NCI-H2171 treated with DMSO at 0.1 percent for 48 hours (cell line): ENCODE results near the gene SAMD1.
A peak's percentile ranks its signal among the peaks of the same experiment; 100 is the strongest.

ENCODE experiments used
- DNase-seq: peaks from one replicate; lab custom pipeline; 2025; lab: John Stamatoyannopoulos, UW

SAMD1 gene

DNA sequence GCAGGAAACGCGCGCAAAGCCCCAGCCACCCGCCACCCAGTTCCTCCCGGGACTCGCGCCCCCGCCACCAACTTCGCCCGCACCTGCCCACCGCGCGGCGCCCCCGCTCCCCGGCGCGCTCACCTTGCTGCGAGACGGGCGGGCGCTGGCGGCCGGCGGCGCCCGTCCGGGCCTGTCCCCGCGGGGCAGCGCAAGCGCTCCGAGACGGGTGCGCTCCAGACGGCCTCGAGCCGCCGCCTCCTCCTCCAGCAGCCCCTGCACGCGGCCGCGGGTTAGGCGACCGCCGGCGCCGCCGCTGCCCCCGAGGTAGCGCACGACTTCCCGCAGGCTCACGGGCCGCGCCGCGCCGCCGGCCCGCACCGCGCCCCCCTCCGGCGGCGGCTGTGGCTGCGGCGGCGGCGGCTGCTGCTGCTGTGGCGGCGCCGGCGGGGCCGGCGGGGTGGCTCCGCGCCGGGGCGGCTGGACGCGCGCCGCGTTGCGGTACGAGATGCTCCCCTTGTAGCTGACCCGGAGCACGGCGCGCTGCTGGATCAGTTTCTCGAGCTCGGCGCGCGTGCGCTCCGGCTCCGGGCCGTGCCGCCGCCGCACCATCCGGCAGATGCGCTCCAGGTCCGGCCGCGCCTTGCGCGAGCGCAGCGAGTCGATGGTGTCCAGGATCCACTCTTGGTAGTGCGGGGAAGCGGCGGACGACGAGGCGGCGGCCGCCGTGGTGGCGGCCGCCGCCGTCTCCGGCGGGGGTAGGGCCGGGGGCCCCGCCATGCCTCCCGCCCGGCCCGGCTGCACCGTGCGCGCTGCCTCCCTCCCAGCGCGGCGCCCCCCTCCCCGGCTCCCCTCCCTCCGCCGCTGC is 666 bp downstream of the SAMD1 start:
- peak; percentile 34 for DNase-seq

- peak; percentile 30 for DNase-seq
Measured at GRCh38 chr19:14089412-14089661, 1.2 kb downstream of the SAMD1 start.

- no peak for DNase-seq
Measured at GRCh38 chr19:14088634-14089411, 1.7 kb downstream of the SAMD1 start.

DNA sequence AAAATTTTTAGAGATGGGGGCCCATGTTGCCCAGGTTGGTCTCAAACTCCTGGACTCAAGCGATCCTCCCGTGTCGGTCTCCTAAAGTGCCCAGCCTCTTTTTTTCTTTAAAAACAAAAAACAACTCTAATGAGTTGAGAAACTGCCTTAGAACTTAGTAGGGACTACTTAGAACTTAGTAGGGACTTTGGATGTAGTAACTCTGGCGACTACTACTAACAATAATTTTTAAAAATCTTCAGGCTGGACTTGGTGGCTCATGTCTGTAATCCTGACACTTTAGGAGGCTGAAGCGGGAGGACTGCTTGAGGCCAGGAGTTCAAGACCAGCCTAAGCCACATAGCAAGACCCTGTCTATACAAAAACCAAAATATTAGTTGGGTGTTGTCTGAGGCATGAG is 4.5 kb downstream of the SAMD1 start:
- no peak for DNase-seq

DNA sequence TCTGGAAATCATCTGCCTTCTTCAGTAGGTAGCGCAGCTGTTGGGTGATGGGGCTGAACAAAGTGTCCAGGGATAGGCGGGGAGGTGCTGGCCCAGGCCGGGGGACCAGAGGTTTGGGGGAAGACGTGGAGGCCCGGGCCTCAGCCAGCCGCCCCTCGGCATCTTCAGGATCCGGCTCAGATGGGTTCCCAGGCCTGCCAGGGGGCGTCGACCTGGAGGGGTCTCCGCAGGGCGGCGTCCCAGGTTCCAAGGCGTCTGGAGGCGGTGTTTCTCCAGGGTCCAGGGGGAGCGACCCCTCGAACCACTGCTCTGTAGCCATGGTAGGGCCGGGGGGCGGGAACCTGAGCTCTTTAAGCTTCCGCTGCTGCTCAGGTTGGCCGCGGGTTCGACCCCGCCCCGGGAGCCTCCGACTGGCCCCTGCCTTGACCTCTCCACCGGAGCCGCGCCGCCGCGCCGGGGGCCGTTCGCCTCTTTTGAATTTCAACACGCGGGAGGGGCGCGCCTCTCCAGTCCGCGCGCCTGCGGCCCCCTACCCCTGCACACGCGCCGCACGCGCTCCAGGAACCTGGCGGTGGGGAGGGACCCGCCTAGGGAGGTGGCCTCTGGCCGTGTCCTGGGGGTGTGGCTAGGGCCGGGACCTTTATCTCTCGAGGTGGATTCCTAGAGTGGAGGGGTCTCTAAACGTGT is 5.1 kb downstream of the SAMD1 start, which contains the start of gene C19orf67:
Gene C19orf67 (minus strand): TSS at position 475 of the 687 bp plus-strand sequence. CDS start 156 bp downstream, at position 319.
- no peak for DNase-seq

DNA sequence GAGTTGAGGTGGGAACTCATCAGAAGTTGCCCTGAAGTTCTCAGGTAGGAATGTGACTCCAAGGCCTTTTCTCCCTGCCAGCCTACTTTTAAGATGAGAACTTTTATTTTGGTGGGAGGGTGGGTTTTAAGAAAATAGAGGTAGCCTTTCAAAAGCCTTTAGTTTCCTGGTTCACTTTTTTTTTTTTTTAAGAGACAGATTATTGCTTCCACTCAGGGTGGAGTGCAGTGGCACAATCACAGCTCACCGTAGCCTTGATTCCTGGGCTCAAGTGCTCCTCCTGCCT is 7.9 kb downstream of the SAMD1 start:
- no peak for DNase-seq

- DNase-seq, result no peak
Measured at GRCh38 chr19:14081797-14082674, 8.5 kb downstream of the SAMD1 start.

- DNase-seq, result peak; percentile 99
Measured at GRCh38 chr19:14080887-14081796, 9.4 kb downstream of the SAMD1 start.

DNA sequence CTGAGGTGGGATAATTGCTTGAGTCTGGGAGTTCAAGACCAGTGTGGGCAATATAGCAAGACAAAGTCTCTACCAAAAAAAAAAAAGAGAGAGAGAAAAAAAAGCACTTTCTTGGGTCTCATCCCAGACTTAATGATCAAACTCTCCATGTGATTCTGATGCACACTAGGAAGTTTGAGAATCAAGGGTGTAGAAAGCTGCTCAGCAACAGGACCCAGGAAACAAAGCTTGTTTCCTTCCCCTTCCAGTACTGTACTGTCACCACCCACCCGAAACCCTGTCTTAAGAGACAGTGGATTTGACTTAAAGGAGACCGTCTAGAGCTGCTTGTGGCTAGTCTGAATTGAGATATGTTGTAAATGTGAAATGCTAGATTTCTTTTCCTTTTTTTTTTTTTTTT is 12.1 kb downstream of the SAMD1 start:
- no peak for DNase-seq

DNA sequence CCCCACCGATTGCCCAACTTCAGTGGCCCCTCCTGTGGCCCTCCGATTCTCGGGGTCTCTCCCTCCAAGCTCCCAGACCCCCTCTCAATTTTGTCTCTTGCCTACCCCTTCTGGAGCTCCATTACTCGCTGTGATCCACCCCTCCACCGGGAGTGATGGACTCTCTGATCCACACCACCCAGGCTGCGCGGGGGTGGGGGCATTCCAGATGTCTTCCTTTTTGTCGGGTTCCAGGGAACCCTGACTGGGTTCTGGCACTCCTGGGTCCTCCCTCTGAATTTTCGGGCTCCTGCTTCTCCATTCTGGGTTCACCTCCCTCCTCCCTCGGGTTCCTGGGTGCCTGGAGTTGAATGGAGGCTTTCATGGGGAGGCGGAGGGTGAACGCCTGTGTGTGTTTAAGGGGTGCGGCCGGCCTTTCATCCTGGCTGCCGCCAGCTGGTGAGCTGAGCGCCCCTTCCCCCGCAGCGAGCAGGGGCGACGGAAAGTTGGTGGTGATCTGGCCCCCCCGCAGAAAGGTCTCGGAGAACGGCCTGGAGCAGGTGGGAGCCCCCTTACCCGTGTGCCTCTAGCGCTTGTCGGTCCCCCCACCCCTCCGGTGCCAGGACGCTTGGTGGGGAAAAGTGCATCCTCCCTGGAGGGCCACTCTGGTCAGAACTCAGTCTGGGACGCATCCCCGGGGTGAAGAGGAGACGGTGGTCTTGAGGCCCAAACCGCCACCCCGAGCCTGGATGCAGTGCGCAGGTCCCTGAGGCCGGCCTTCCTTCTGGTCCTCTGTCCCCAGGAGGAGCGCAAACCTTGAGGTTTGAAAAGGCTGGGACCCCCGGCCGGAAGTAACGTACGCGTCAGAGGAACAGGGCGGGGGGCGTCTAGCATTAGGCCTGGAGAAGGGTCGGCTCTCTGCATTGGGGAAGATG is 16.4 kb downstream of the SAMD1 start:
- DNase-seq, result peak; percentile 44

DNA sequence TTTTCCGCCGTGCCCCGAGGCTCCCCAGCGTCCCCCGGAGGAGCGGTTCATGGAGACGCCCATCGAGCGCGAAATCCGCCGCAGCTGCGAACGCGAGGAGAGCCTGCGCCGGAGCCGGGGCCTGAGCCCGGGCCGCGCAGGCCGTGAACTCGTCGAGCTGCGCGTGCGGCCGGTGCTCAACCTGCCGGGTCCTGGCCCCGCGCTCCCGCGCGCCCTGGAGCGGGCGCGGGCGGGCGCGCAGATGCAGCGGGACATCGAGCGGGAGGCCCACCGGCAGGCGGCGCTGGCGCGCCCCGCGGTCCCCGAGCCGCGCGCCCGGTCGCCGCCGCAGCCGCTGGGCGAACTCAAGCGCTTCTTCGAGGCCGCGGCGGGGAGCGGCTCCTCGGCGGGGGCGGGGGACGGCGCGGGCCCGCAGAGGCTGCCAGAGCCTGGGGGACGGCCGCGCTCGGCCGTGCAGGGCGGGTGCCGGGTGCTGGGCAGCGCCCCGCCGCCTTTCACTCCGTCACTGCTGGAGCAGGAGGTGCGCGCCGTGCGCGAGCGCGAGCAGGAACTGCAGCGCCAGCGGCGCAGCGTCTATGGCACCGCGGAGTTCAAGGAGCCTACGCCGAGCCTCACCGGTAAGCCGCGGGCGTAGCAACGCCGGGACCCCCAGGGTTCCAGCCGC is 17.2 kb downstream of the SAMD1 start:
- DNase-seq, result peak; percentile 75

DNA sequence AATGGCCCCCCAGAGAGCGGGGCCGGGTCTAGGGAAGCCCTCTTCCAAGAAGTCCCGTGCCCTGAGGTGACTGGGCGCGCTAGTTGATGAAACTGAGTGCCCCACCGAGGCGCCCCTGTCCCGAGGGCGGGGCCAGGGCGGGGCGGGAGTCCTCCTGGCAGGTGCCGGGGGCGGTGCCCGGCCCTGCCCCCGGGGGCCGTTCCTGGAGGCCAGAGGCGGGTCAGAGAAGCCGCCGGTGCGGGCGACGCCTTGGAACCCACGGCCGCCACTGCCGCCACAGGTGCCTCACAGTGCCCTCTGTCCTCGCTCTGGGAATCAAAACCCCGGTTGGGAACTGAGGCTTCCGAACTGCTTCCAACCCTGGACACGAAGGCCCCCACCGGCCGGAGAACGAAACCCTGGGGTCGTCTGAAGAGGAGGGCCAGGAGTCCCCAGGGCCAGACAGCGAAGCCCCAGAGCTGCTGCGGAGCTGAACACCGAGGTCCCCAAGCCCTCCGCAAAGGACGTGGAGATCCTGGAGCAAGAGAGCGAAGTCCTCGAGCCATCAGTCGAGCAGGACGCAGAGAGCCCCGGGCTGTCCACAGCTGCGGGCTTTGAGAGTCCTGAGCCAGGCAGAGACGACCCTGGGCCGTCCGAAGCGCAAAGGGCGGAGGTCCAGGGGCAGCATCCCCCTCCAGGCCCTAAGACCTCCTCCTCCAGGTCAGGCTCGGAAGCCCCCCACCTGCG is 17.9 kb downstream of the SAMD1 start, which contains the start of gene MISP3:
Gene MISP3 (plus strand): TSS at position 252 of the 726 bp plus-strand sequence. CDS start 524 bp downstream, outside the sequence.
- peak; percentile 34 for DNase-seq

GRCh38 chr19:14070268-14071050 is 20.1 kb downstream of the SAMD1 start:
- DNase-seq, result no peak

GRCh38 chr19:14066134-14066533 is 24.4 kb downstream of the SAMD1 start:
- DNase-seq, result no peak

- no peak for DNase-seq
Measured at GRCh38 chr19:14063105-14063504, 27.4 kb downstream of the SAMD1 start.

GRCh38 chr19:14062558-14062855 is 28.0 kb downstream of the SAMD1 start:
- no peak for DNase-seq

GRCh38 chr19:14061751-14062557 is 28.6 kb downstream of the SAMD1 start, which contains the start of gene PALM3:
PALM3 (minus strand) TSS chr19:14062076; CDS start chr19:14061980, 96 bp downstream.
- DNase-seq, result no peak
